Measurements from ENCODE around the gene MCM8. TPM values are rescaled to one million over a fixed set of nuclear protein-coding genes. Genes with fewer than 3 reads are reported as not detected.

Gene MCM8
- total and polyA plus RNA-seq, 2 experiments from 2014 or later, result 1.5 to 6.7 TPM

- no peaks in the 10 kb centered on the region for H3K9me2 ChIP-seq (replicated peaks; ENCODE audit: insufficient read depth)
- H3K79me2 ChIP-seq, result no peaks in the 10 kb centered on the region
- DNase-seq (ENCODE audit: low spot score), result no peak
- no peaks in the 10 kb centered on the region for H3K36me3 ChIP-seq (replicated peaks; ENCODE audit: insufficient read depth, low read depth)
- no peaks in the 10 kb centered on the region for H3K4me1 ChIP-seq (ENCODE audit: insufficient read depth)
- H3K4me2 ChIP-seq, result no peak overlapping the region
- no peak overlapping the region for H2AFZ ChIP-seq
- H3K4me3 ChIP-seq, result no peak overlapping the region
- peaks cover 33% of the 10 kb centered on the region for H3K27me3 ChIP-seq
- 66% methylated on average over 6 of the region's 6 CpGs for WGBS (ENCODE audit: low lambda C conversion rate, missing lambda C conversion rate)
- H4K20me1 ChIP-seq (ENCODE audit: insufficient read depth, poor library complexity, severe bottlenecking), result no peaks in the 10 kb centered on the region
- H3K27ac ChIP-seq, result no peak overlapping the region
- no peak for TF ChIP-seq CTCF (IDR thresholded peaks at IDR 0.05; ENCODE audit: poor library complexity)
- TF ChIP-seq EZH2 (IDR thresholded peaks at IDR 0.05; ENCODE audit: borderline replicate concordance), result no peak
- no peak for TF ChIP-seq EZH2phosphoT487 (IDR thresholded peaks at IDR 0.05; ENCODE audit: low read depth, severe bottlenecking, unreplicated experiment)
- H3K9me3 ChIP-seq (ENCODE audit: low read depth), result no peaks in the 10 kb centered on the region
These were observed 40.3 kb upstream of the MCM8 start for GRCh38 chr20:5910186-5910585.

GRCh38 chr20:5913166-5913565, 37.3 kb upstream of the MCM8 start:
- peaks cover 20% of the 10 kb centered on the region for H3K27me3 ChIP-seq
- H3K9me3 ChIP-seq (ENCODE audit: low read depth), result no peaks in the 10 kb centered on the region
- H3K36me3 ChIP-seq (replicated peaks; ENCODE audit: insufficient read depth, low read depth), result no peaks in the 10 kb centered on the region
- no peaks in the 10 kb centered on the region for H3K4me1 ChIP-seq (ENCODE audit: insufficient read depth)
- H3K27ac ChIP-seq, result no peak overlapping the region
- 83% methylated on average over 2 of the region's 2 CpGs for WGBS (ENCODE audit: low lambda C conversion rate, missing lambda C conversion rate)
- H3K9me2 ChIP-seq (replicated peaks; ENCODE audit: insufficient read depth), result no peaks in the 10 kb centered on the region
- no peaks in the 10 kb centered on the region for H3K79me2 ChIP-seq
- H3K4me3 ChIP-seq, result no peak overlapping the region
- DNase-seq (ENCODE audit: low spot score), result no peak
- no peak overlapping the region for H2AFZ ChIP-seq
- TF ChIP-seq CTCF (IDR thresholded peaks at IDR 0.05; ENCODE audit: poor library complexity), result no peak
- H4K20me1 ChIP-seq (ENCODE audit: insufficient read depth, poor library complexity, severe bottlenecking), result no peaks in the 10 kb centered on the region
- no peak overlapping the region for H3K4me2 ChIP-seq

- H3K36me3 ChIP-seq (replicated peaks; ENCODE audit: insufficient read depth, low read depth), result no peaks in the 10 kb centered on the region
- H3K4me2 ChIP-seq, result no peak overlapping the region
- no peak overlapping the region for H2AFZ ChIP-seq
- DNase-seq (ENCODE audit: low spot score), result no peak
- 31% methylated on average over 1 of the region's 1 CpG for WGBS (ENCODE audit: low lambda C conversion rate, missing lambda C conversion rate)
- no peaks in the 10 kb centered on the region for H3K9me2 ChIP-seq (replicated peaks; ENCODE audit: insufficient read depth)
- no peaks in the 10 kb centered on the region for H3K79me2 ChIP-seq
- no peak overlapping the region for H3K4me3 ChIP-seq
- H3K27ac ChIP-seq, result no peak overlapping the region
- H3K27me3 ChIP-seq, result peaks cover 13% of the 10 kb centered on the region
- no peaks in the 10 kb centered on the region for H4K20me1 ChIP-seq (ENCODE audit: insufficient read depth, poor library complexity, severe bottlenecking)
- no peaks in the 10 kb centered on the region for H3K9me3 ChIP-seq (ENCODE audit: low read depth)
- no peaks in the 10 kb centered on the region for H3K4me1 ChIP-seq (ENCODE audit: insufficient read depth)
- TF ChIP-seq CTCF (IDR thresholded peaks at IDR 0.05; ENCODE audit: poor library complexity) (no peak), EZH2phosphoT487 (IDR thresholded peaks at IDR 0.05; ENCODE audit: low read depth, severe bottlenecking, unreplicated experiment) (no peak), EZH2 (IDR thresholded peaks at IDR 0.05; ENCODE audit: borderline replicate concordance) (no peak)
These were observed 35.6 kb upstream of the MCM8 start for GRCh38 chr20:5914859-5915258.

Data from hepatocyte (in vitro differentiated cells).